Spleen (tissue), 7 donors: ENCODE data around the gene OXER1.

Source experiments
- POLR2A ChIP-seq, 3 donors: fragments of 450-650 bp; IDR thresholded peaks; one replicate each; pipeline ENCODE4 v1.5.1; 2017; ENCODE audit warnings: antibody characterized with exemption in 3 of 3, mild to moderate bottlenecking in 1 of 3
- POLR2AphosphoS5 ChIP-seq, 3 donors: sonication (generic); formaldehyde crosslinking; IDR thresholded peaks; one replicate each; pipeline ENCODE4 v1.5.1; 2017; ENCODE audit warnings: antibody characterized with exemption in 3 of 3
- TF ChIP-seq, protein P1 (sequence below), 11 experiments: fragments of 200-600 bp in 7 of 11; fragments of 450-650 bp in 4 of 11; sonication (generic) in 4 of 11; IDR thresholded peaks in 8 of 11; conservative IDR thresholded peaks in 3 of 11; 1 replicate in 7 of 11; 2 replicates in 4 of 11; pipeline versions ENCODE4 v1.4.0 to v1.8.0; 2016 to 2021; ENCODE audit warnings: antibody characterized with exemption in 11 of 11, inconsistent platforms in 4 of 11, mild to moderate bottlenecking in 1 of 11
- donor health status: DM: no; HTN: no; CAD: no; lungs with moderate emphysema.
- donor health status: DM: no; HTN: no; CAD: no.
- donor health status: DM: no; HTN: no; CAD: no.

- TF ChIP-seq POLR2A (IDR thresholded peaks at IDR 0.05) (no peak), POLR2AphosphoS5 (IDR thresholded peaks at IDR 0.05) (no peak)
- TF ChIP-seq, protein P1, sequence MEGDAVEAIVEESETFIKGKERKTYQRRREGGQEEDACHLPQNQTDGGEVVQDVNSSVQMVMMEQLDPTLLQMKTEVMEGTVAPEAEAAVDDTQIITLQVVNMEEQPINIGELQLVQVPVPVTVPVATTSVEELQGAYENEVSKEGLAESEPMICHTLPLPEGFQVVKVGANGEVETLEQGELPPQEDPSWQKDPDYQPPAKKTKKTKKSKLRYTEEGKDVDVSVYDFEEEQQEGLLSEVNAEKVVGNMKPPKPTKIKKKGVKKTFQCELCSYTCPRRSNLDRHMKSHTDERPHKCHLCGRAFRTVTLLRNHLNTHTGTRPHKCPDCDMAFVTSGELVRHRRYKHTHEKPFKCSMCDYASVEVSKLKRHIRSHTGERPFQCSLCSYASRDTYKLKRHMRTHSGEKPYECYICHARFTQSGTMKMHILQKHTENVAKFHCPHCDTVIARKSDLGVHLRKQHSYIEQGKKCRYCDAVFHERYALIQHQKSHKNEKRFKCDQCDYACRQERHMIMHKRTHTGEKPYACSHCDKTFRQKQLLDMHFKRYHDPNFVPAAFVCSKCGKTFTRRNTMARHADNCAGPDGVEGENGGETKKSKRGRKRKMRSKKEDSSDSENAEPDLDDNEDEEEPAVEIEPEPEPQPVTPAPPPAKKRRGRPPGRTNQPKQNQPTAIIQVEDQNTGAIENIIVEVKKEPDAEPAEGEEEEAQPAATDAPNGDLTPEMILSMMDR (IDR thresholded peaks at IDR 0.05 in 8 of 11, conservative IDR thresholded peaks at IDR 0.05 in 3 of 11), result no peak
Observed at GRCh38 chr2:42742740-42743658, 20.9 kb downstream of the OXER1 start.
